Urothelium cell line (cell line): ENCODE measurements around the gene SHROOM3.
"Not testable (repeated sequence)": the region's sequence is repeated elsewhere in the genome, so short reads cannot be mapped to it uniquely, and the experiment has no call there.

Experiments
- DNase-seq: peaks from one replicate; pipeline ENCODE4 v3.0.0; 2011; ENCODE audit warnings: low spot score, mixed read lengths
- FAIRE-seq: peaks from 2 replicates; lab custom pipeline; 2011; peaks lifted over from hg19 to GRCh38; lab: Jason Lieb, UNC

The SHROOM3 gene

GRCh38 chr4:76585897-76586360 lies 150.9 kb downstream of the SHROOM3 start:
- FAIRE-seq, result no peak
- no peak for DNase-seq

GRCh38 chr4:76588274-76588673 lies 153.2 kb downstream of the SHROOM3 start:
- FAIRE-seq, result no peak
- no peak for DNase-seq

GRCh38 chr4:76589402-76589801 lies 154.4 kb downstream of the SHROOM3 start:
- DNase-seq, result peak; percentile 48
- FAIRE-seq, result no peak

GRCh38 chr4:76589872-76590797 lies 155.1 kb downstream of the SHROOM3 start:
- FAIRE-seq, result no peak
- DNase-seq, result peak; percentile 92

GRCh38 chr4:76590798-76591281 lies 155.8 kb downstream of the SHROOM3 start:
- DNase-seq (peak; percentile 22), FAIRE-seq (no peak)

- DNase-seq (no peak), FAIRE-seq (no peak)
These were observed 157.0 kb downstream of the SHROOM3 start for GRCh38 chr4:76591992-76592391.

GRCh38 chr4:76592460-76592859 lies 157.4 kb downstream of the SHROOM3 start:
- FAIRE-seq (no peak), DNase-seq (no peak)

- no peak for DNase-seq
- FAIRE-seq, result no peak
These were observed 159.1 kb downstream of the SHROOM3 start for GRCh38 chr4:76594173-76594572.

GRCh38 chr4:76595435-76595834 lies 160.4 kb downstream of the SHROOM3 start:
- no peak for DNase-seq
- no peak for FAIRE-seq

- DNase-seq (no peak), FAIRE-seq (no peak)
These were observed 161.7 kb downstream of the SHROOM3 start for GRCh38 chr4:76596713-76597112.

- no peak for DNase-seq
These were observed 162.5 kb downstream of the SHROOM3 start for GRCh38 chr4:76597423-76597979.

GRCh38 chr4:76600447-76600846 lies 165.4 kb downstream of the SHROOM3 start:
- FAIRE-seq, result no peak
- DNase-seq, result no peak

More at GRCh38 chr4:76597423-76597979, 162.5 kb downstream of the SHROOM3 start:
- FAIRE-seq, result no peak

GRCh38 chr4:76601791-76602190 lies 166.8 kb downstream of the SHROOM3 start:
- no peak for DNase-seq
- FAIRE-seq, result no peak

GRCh38 chr4:76605099-76605563 lies 170.1 kb downstream of the SHROOM3 start:
- FAIRE-seq (no peak), DNase-seq (no peak)

GRCh38 chr4:76606645-76607265 lies 171.7 kb downstream of the SHROOM3 start:
- DNase-seq (no peak), FAIRE-seq (no peak)

GRCh38 chr4:76607266-76607799 lies 172.3 kb downstream of the SHROOM3 start:
- FAIRE-seq (no peak), DNase-seq (no peak)

- no peak for DNase-seq
These were observed 172.8 kb downstream of the SHROOM3 start for GRCh38 chr4:76607846-76608245.

GRCh38 chr4:76608549-76608948 lies 173.5 kb downstream of the SHROOM3 start:
- FAIRE-seq, DNase-seq: not testable (repeated sequence)

More at GRCh38 chr4:76607846-76608245, 172.8 kb downstream of the SHROOM3 start:
- no peak for FAIRE-seq

GRCh38 chr4:76610751-76611547 lies 175.9 kb downstream of the SHROOM3 start:
- no peak for FAIRE-seq
- DNase-seq, result no peak

- no peak for FAIRE-seq
- no peak for DNase-seq
These were observed 176.7 kb downstream of the SHROOM3 start for GRCh38 chr4:76611616-76612207.
